Sigmoid colon (tissue), 7 donors: ENCODE data around the gene TIMM9. TPM values are rescaled to one million over a fixed set of nuclear protein-coding genes. Genes with fewer than 3 reads are reported as not detected.

Experiments used
- DNase-seq: peaks from one replicate; pipeline ENCODE4 v3.0.0-alpha.2; 2019
- H3K27ac ChIP-seq, 4 donors: fragments of 200-600 bp; sonication (generic); one replicate each; pipeline ENCODE4 v1.5.1; 2016 to 2019; ENCODE audit warnings: mild to moderate bottlenecking in 1 of 4
- H3K27me3 ChIP-seq, 3 donors: fragments of 200-600 bp; sonication (generic); one replicate each; pipeline ENCODE4 v1.5.1; 2019; ENCODE audit warnings: mild to moderate bottlenecking in 1 of 3
- H3K36me3 ChIP-seq, 4 donors: fragments of 200-600 bp; sonication (generic); one replicate each; pipeline ENCODE4 v1.5.1; 2016 to 2019
- H3K4me1 ChIP-seq, 4 donors: fragments of 200-600 bp; sonication (generic); one replicate each; pipeline ENCODE4 v1.5.1; 2017 to 2019
- H3K4me3 ChIP-seq, 4 donors: fragments of 200-600 bp; sonication (generic); one replicate each; pipeline ENCODE4 v1.5.1; 2017 to 2019; ENCODE audit warnings: mild to moderate bottlenecking in 2 of 4, moderate library complexity in 1 of 4
- H3K9me3 ChIP-seq, 4 donors: fragments of 200-600 bp in 3 of 4; sonication (generic) in 3 of 4; one replicate each; pipeline versions ENCODE4 v1.5.1 to v1.6.1; 2013 to 2019
- CTCF ChIP-seq, 4 experiments: fragments of 450-650 bp in 3 of 4; fragments of 200-600 bp in 1 of 4; IDR thresholded peaks; one replicate each; pipeline ENCODE4 v1.5.1; 2016 to 2019; ENCODE audit warnings: antibody characterized with exemption in 4 of 4, mild to moderate bottlenecking in 3 of 4, moderate library complexity in 2 of 4
- EP300 ChIP-seq, 4 donors: sonication (generic); formaldehyde crosslinking; IDR thresholded peaks; one replicate each; pipeline ENCODE4 v1.6.1; 2017; ENCODE audit warnings: antibody characterized with exemption in 4 of 4
- POLR2A ChIP-seq, 2 donors: fragments of 450-650 bp; IDR thresholded peaks; one replicate each; pipeline ENCODE4 v1.6.1; 2016; ENCODE audit warnings: antibody characterized with exemption in 2 of 2, mild to moderate bottlenecking in 2 of 2, moderate library complexity in 2 of 2
- POLR2AphosphoS5 ChIP-seq, 4 donors: sonication (generic); formaldehyde crosslinking; IDR thresholded peaks; one replicate each; pipeline ENCODE4 v1.6.1; 2017; ENCODE audit warnings: antibody characterized with exemption in 4 of 4
- WGBS, 2 donors: extraction: QIAGEN DNeasy Blood & Tissue Kit; methylation state at CpG; one replicate each; pipeline ENCODE4 v1.1.7; 2013; 5-methylcytosine and 5-hydroxymethylcytosine counted together
- intact Hi-C: fragments of 100-400 bp; cut with DNase I; formaldehyde crosslinking; loops from one replicate; pipeline ENCODE4 v1.15.1; 2023
- polyA plus RNA-seq, 3 donors: library from polyadenylated mRNA; stranded (reverse); fragments of 200-250 nt; gene quantifications; one replicate each; pipeline ENCODE4 v1.2.3, GENCODE V29; 2013
- total RNA-seq, 4 donors: library from RNA; depleted of rRNA; stranded (reverse); fragments of >200 nt; gene quantifications; one replicate each; pipeline ENCODE4 v1.1.0, GENCODE V29; 2016
- donor health status: healthy with polysubstance abuse.
- donor health status: Bipolar disorder and iron deficiency.
- donor health status: healthy.

TIMM9 gene
- total and polyA plus RNA-seq, 7 donors: 36.3 to 130 (median 70.3) TPM

DNA sequence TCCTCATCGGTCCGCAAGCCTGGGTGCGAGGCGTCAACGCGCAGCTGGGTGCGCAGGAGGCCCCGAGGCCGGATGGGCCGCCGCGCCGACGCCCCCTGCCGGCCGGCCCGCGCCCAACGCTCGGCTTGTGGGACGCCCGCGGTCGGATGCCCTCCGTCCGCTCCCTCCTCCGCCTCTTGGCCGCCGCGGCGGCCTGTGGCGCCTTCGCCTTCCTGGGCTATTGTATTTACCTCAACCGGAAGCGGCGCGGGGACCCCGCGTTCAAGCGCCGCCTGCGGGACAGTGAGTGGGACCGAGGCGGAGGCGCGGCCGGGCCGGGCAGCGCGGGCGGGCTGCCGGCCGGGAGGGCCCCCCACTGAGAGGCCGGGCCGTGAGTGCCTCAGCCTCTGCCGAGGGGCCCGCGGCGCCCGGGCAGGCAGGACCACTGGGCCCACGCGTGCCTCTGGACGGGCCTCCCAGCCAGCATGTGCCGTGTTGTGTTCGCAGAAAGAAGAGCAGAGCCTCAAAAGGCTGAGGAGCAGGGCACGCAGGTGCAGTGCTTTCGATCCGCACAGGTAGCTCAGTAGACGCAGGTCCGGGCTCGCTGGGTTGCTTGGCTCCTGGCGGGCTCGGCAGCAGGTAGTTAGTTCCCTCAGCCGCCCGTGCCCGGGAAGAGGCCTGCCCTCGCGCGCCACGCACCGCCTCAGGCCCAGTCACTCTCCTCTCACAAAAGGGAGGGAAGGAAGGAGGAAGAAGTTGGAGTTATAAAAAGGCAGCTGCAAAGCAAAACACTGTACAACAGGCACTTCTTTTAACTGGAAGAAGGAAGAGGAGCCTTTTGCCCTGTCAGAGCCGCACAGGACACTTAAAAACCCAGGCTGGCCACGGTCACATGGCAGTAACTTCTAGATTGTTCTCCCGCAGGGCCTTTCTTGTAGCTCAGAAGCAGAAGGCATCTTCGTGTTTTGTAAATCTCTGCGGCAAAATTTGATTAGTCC, 31.2 kb downstream of the TIMM9 start, which contains the start of gene TOMM20L:
Gene TOMM20L (plus strand): TSS at position 119 of the 977 bp plus-strand sequence. CDS start 28 bp downstream, at position 147.
- Histone ChIP-seq H3K27me3 (no peaks in the 10 kb centered on the region), H3K27ac (peak within 1 kb of the TSS; percentile 58 to 83 (median 76)), H3K9me3 (no peaks in the 10 kb centered on the region), H3K4me3 (peak within 1 kb of the TSS; percentile 26 to 66 (median 60)), H3K4me1 (peaks cover 0 to 14% (median 5%) of the 10 kb centered on the region in 4 donors), H3K36me3 (no peaks in the 10 kb centered on the region)
- intact Hi-C loops: loop anchor here (5.0 kb wide), 1 partner anchor 289 kb away; no protein-coding TSS in a partner anchor
- TF ChIP-seq POLR2AphosphoS5 (IDR thresholded peaks at IDR 0.05): peak in 1 of 4 donors; percentile 13
- no peak for TF ChIP-seq EP300 (IDR thresholded peaks at IDR 0.05)
- TF ChIP-seq CTCF (IDR thresholded peaks at IDR 0.05): peak in 2 of 4 experiments; percentile 43 to 94
- 5 to 7% methylated on average over 86 of the region's 86 CpGs for WGBS, 2 donors
- DNase-seq: peak; percentile 77

DNA sequence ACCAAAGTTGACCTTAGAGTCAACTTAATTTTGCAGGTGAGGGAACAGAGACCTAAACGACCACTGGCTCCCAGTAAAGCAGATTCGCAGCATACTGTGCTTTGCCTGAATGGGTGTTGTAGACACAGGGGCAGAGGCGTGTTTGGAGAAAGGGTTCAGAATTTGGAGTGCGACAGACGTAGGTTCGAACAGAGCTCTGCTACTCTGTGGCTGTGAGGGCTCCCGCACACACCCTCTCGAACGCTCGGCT, 31.8 kb downstream of the TIMM9 start:
- Histone ChIP-seq H3K4me3 (peak overlapping the region; percentile 26 to 66 (median 60)), H3K27ac (peak overlapping the region; percentile 58 to 83 (median 76)), H3K4me1 (peaks cover 0 to 14% (median 5%) of the 10 kb centered on the region in 4 donors), H3K27me3 (no peaks in the 10 kb centered on the region), H3K36me3 (no peaks in the 10 kb centered on the region), H3K9me3 (no peaks in the 10 kb centered on the region)
- intact Hi-C loops: loop anchor here (5.0 kb wide), 1 partner anchor 288 kb away; no protein-coding TSS in a partner anchor
- 9 to 12% methylated on average over 10 of the region's 10 CpGs for WGBS, 2 donors
- DNase-seq: no peak
- TF ChIP-seq POLR2AphosphoS5 (IDR thresholded peaks at IDR 0.05) (no peak), CTCF (IDR thresholded peaks at IDR 0.05) (no peak), EP300 (IDR thresholded peaks at IDR 0.05) (no peak), POLR2A (IDR thresholded peaks at IDR 0.05) (no peak)

GRCh38 chr14:58390830-58391229, 36.5 kb downstream of the TIMM9 start:
- H3K9me3 ChIP-seq: no peaks in the 10 kb centered on the region
- H3K4me1 ChIP-seq: peaks cover 0 to 5% (median 2%) of the 10 kb centered on the region in 4 donors
- intact Hi-C loops: no loop called here
- H3K27me3 ChIP-seq: no peaks in the 10 kb centered on the region
- no peak overlapping the region for H3K27ac ChIP-seq
- no peaks in the 10 kb centered on the region for H3K36me3 ChIP-seq
- TF ChIP-seq CTCF (IDR thresholded peaks at IDR 0.05) (no peak), POLR2A (IDR thresholded peaks at IDR 0.05) (no peak), POLR2AphosphoS5 (IDR thresholded peaks at IDR 0.05) (no peak), EP300 (IDR thresholded peaks at IDR 0.05) (no peak)
- DNase-seq: no peak
- 75 to 91% methylated on average over 2 of the region's 2 CpGs for WGBS, 2 donors
- no peak overlapping the region for H3K4me3 ChIP-seq

DNA sequence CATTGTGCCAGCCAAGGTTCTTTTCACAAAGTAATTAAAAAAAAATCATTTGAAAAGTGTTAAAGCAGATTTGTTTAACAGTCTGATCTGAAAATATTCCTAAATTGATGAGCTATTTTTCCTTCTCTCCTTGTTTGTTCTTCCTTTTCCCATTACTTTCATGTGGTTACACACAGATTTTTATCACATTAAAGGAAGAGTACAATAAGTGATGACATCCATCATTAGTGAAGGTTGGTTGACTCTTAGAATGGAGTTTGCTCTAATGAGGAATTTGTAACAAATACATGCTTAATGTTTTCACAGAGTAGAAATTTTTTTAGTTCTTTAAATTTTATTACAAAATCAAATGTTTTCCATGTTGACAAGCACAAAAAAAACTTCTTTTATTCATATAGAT, 50.5 kb downstream of the TIMM9 start:
- H3K9me3 ChIP-seq: no peaks in the 10 kb centered on the region
- H3K36me3 ChIP-seq: peaks cover 0 to 66% (median 7%) of the 10 kb centered on the region in 4 donors
- no peak for DNase-seq
- H3K27me3 ChIP-seq: no peaks in the 10 kb centered on the region
- TF ChIP-seq POLR2AphosphoS5 (IDR thresholded peaks at IDR 0.05) (no peak), EP300 (IDR thresholded peaks at IDR 0.05) (no peak), POLR2A (IDR thresholded peaks at IDR 0.05) (no peak), CTCF (IDR thresholded peaks at IDR 0.05) (no peak)
- H3K4me1 ChIP-seq: no peaks in the 10 kb centered on the region
- intact Hi-C loops: no loop called here
- no peak overlapping the region for H3K27ac ChIP-seq
- no peak overlapping the region for H3K4me3 ChIP-seq
